HepG2 (cell line): ENCODE measurements around the gene ABTB2. TPM values are rescaled to one million over a fixed set of nuclear protein-coding genes. Genes with fewer than 3 reads are reported as not detected.

ENCODE experiments used
- NCOA2 ChIP-seq: sonication (generic); formaldehyde crosslinking; IDR thresholded peaks from 2 replicates; pipeline ENCODE4 v1.8.0; 2022; ENCODE audit warnings: inconsistent platforms
- SMARCC2 ChIP-seq: fragments of 450-650 bp; IDR thresholded peaks from 2 replicates; pipeline ENCODE4 v1.6.1; 2017; ENCODE audit warnings: antibody characterized with exemption, mild to moderate bottlenecking
- SOX13 ChIP-seq, 3 experiments: fragments of 450-650 bp in 1 of 3; sonication (generic) in 1 of 3; formaldehyde crosslinking in 1 of 3; IDR thresholded peaks in 2 of 3; conservative IDR thresholded peaks in 1 of 3; 2 replicates each; pipeline versions ENCODE4 v1.5.0 to v1.6.1; 2016 to 2020; ENCODE audit warnings: antibody characterized with exemption in 1 of 3, mild to moderate bottlenecking in 1 of 3, missing compliant biosample characterization in 1 of 3, missing genetic modification reagents in 1 of 3, moderate library complexity in 1 of 3
- ZBTB20 ChIP-seq: sonication (generic); formaldehyde crosslinking; IDR thresholded peaks from 2 replicates; pipeline ENCODE4 v1.8.1; 2023; ENCODE audit warnings: missing genetic modification reagents, low read depth, mild to moderate bottlenecking, borderline replicate concordance
- ZBTB7B ChIP-seq: sonication (generic); formaldehyde crosslinking; IDR thresholded peaks from 2 replicates; pipeline ENCODE4 v1.4.0; 2020; ENCODE audit warnings: missing genetic modification reagents
- ZNF124 ChIP-seq: sonication (generic); formaldehyde crosslinking; IDR thresholded peaks from 2 replicates; pipeline ENCODE4 v1.4.0; 2020; ENCODE audit warnings: missing genetic modification reagents
- ZNF761 ChIP-seq: sonication (generic); formaldehyde crosslinking; conservative IDR thresholded peaks from 2 replicates; pipeline ENCODE4 v1.4.0; 2020; ENCODE audit warnings: mild to moderate bottlenecking, missing genetic modification reagents
- ZNF773 ChIP-seq: sonication (generic); formaldehyde crosslinking; IDR thresholded peaks from 2 replicates; pipeline ENCODE4 v1.4.0; 2020; ENCODE audit warnings: missing genetic modification reagents, borderline replicate concordance
- ZSCAN31 ChIP-seq: sonication (generic); formaldehyde crosslinking; IDR thresholded peaks from 2 replicates; pipeline ENCODE4 v1.5.0; 2020; ENCODE audit warnings: low read depth, mild to moderate bottlenecking, missing genetic modification reagents
- polyA plus RNA-seq, 8 experiments: library from polyadenylated mRNA; depleted of rRNA in 3 of 8; stranded (reverse) in 7 of 8; unstranded in 1 of 8; fragments of >200 nt; fragmentation: Illumina TruSeq in 4 of 8; extraction: Trizol in 4 of 8; gene quantifications; 2 replicates each; pipeline versions ENCODE4 v1.2.1 to v1.2.3, GENCODE V29; 2011 to 2016; ENCODE audit warnings: low read depth in 4 of 8, missing spikeins in 1 of 8, mixed read lengths in 1 of 8; ENCODE audit not compliant: insufficient read depth in 1 of 8
- total RNA-seq, 5 experiments: library from RNA; depleted of rRNA; stranded (reverse); fragments of >200 nt; fragmentation: Illumina TruSeq; extraction: Trizol; gene quantifications; 2 replicates each; pipeline ENCODE4 v1.2.3, GENCODE V29; 2016; ENCODE audit warnings: low read depth in 1 of 5
- TF ChIP-seq, protein P1 (sequence below): sonication (generic); formaldehyde crosslinking; IDR thresholded peaks from 2 replicates; pipeline ENCODE4 v1.4.0; 2020; ENCODE audit warnings: missing genetic modification reagents
- TF ChIP-seq, protein P2 (sequence below): sonication (generic); formaldehyde crosslinking; IDR thresholded peaks from 2 replicates; pipeline ENCODE4 v1.5.1; 2020; ENCODE audit warnings: mild to moderate bottlenecking, missing genetic modification reagents
- TF ChIP-seq, protein P3 (sequence below): fragments of 450-650 bp; IDR thresholded peaks from 2 replicates; pipeline ENCODE4 v1.6.1; 2017; ENCODE audit warnings: mild to moderate bottlenecking
- TF ChIP-seq, protein P4 (sequence below), 2 experiments: fragments of 450-650 bp in 1 of 2; sonication (generic) in 1 of 2; formaldehyde crosslinking; IDR thresholded peaks; 2 replicates each; pipeline versions ENCODE4 v1.5.0 to v1.8.0; 2020 to 2022; ENCODE audit warnings: mild to moderate bottlenecking in 1 of 2, missing genetic modification reagents in 1 of 2
- TF ChIP-seq, protein P5 (sequence below): sonication (generic); formaldehyde crosslinking; IDR thresholded peaks from 2 replicates; pipeline ENCODE4 v1.8.0; 2022; ENCODE audit warnings: mild to moderate bottlenecking, missing genetic modification reagents, moderate library complexity

The ABTB2 gene
- total and polyA plus RNA-seq, 2 of the 13 experiments (the other 11 are each of a cell fraction or from before 2014, with no cell fraction given): 5.1 to 15.4 TPM

DNA sequence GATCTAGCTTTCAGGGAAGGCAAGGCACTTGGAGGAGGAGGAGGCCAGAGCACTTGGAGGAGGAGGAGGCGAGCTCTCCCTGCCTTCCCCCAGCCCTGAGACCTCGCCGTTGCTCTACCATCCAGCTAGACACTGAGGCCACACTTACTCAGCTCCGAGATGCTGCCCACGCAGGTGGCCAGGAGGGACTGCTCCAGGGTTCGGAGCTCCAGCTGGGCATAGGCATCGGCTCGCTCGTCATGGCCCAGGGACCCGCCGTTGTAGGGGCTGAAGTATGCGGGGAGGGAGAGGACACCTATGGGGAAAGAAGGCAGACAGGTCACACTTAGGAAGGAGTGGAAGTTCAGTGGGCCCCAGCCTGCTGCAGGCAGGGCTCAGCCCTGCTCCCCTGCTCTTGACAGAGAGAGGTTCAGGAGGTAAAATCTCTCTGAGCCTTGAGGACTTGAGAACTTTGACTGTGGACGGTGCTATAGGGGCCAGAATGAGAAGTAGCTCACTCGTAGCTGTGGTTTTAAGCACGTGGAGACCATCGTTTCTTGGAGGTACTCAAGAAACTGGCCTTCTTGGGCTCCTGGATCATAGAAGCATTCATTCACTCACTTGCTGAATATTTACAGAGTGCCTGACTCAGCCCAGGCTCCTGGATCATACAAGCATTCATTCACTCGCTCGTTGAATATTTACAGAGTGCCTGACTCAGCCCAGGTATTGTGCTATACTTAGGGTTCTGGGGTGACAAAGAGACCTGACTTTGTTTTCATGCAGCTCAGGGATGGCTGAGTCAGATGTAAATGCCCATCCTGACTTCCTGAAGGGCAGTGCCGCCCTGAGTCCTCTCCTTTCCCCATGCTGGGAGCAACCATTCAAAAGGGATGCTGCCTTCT, 153.2 kb downstream of the ABTB2 start (continued):
- TF ChIP-seq SMARCC2 (no peak), SOX13 (IDR thresholded peaks at IDR 0.05) (no peak), SOX13 (CRISPR knock-in tag; conservative IDR thresholded peaks at IDR 0.05 in 1 of 2, IDR thresholded peaks at IDR 0.05 in 1 of 2) (peak in 1 of 2 experiments; percentile 85; a peak in 2 of 4 replicates), NCOA2 (CRISPR knock-in tag) (peak; percentile 52; the same call in 1 of the 2 replicates), ZBTB7B (CRISPR knock-in tag) (0 out of 2 replicates have a peak, but pooled peaks have one; percentile 6), ZBTB20 (CRISPR knock-in tag) (no peak), ZSCAN31 (CRISPR knock-in tag) (no peak), ZNF761 (CRISPR knock-in tag) (no peak), ZNF124 (CRISPR knock-in tag) (peak; percentile 82; the same call in 1 of the 2 replicates), ZNF773 (no peak)
- TF ChIP-seq, protein P1, sequence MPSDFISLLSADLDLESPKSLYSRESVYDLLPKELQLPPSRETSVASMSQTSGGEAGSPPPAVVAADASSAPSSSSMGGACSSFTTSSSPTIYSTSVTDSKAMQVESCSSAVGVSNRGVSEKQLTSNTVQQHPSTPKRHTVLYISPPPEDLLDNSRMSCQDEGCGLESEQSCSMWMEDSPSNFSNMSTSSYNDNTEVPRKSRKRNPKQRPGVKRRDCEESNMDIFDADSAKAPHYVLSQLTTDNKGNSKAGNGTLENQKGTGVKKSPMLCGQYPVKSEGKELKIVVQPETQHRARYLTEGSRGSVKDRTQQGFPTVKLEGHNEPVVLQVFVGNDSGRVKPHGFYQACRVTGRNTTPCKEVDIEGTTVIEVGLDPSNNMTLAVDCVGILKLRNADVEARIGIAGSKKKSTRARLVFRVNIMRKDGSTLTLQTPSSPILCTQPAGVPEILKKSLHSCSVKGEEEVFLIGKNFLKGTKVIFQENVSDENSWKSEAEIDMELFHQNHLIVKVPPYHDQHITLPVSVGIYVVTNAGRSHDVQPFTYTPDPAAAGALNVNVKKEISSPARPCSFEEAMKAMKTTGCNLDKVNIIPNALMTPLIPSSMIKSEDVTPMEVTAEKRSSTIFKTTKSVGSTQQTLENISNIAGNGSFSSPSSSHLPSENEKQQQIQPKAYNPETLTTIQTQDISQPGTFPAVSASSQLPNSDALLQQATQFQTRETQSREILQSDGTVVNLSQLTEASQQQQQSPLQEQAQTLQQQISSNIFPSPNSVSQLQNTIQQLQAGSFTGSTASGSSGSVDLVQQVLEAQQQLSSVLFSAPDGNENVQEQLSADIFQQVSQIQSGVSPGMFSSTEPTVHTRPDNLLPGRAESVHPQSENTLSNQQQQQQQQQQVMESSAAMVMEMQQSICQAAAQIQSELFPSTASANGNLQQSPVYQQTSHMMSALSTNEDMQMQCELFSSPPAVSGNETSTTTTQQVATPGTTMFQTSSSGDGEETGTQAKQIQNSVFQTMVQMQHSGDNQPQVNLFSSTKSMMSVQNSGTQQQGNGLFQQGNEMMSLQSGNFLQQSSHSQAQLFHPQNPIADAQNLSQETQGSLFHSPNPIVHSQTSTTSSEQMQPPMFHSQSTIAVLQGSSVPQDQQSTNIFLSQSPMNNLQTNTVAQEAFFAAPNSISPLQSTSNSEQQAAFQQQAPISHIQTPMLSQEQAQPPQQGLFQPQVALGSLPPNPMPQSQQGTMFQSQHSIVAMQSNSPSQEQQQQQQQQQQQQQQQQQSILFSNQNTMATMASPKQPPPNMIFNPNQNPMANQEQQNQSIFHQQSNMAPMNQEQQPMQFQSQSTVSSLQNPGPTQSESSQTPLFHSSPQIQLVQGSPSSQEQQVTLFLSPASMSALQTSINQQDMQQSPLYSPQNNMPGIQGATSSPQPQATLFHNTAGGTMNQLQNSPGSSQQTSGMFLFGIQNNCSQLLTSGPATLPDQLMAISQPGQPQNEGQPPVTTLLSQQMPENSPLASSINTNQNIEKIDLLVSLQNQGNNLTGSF (CRISPR knock-in tag): no peak
- TF ChIP-seq, protein P2, sequence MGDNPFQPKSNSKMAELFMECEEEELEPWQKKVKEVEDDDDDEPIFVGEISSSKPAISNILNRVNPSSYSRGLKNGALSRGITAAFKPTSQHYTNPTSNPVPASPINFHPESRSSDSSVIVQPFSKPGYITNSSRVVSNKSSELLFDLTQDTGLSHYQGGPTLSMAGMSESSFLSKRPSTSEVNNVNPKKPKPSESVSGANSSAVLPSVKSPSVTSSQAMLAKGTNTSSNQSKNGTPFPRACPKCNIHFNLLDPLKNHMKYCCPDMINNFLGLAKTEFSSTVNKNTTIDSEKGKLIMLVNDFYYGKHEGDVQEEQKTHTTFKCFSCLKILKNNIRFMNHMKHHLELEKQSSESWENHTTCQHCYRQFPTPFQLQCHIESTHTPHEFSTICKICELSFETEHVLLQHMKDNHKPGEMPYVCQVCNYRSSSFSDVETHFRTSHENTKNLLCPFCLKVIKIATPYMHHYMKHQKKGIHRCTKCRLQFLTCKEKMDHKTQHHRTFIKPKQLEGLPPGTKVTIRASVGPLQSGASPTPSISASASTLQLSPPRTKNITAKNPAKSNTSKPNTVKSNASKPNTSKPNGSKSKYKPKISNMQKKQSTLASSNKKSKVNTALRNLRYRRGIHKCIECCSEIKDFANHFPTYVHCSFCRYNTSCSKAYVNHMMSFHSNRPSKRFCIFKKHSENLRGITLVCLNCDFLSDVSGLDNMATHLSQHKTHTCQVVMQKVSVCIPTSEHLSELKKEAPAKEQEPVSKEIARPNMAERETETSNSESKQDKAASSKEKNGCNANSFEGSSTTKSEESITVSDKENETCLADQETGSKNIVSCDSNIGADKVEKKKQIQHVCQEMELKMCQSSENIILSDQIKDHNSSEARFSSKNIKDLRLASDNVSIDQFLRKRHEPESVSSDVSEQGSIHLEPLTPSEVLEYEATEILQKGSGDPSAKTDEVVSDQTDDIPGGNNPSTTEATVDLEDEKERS (CRISPR knock-in tag): 0 out of 2 replicates have a peak, but pooled peaks have one; percentile 30
- TF ChIP-seq, protein P3, sequence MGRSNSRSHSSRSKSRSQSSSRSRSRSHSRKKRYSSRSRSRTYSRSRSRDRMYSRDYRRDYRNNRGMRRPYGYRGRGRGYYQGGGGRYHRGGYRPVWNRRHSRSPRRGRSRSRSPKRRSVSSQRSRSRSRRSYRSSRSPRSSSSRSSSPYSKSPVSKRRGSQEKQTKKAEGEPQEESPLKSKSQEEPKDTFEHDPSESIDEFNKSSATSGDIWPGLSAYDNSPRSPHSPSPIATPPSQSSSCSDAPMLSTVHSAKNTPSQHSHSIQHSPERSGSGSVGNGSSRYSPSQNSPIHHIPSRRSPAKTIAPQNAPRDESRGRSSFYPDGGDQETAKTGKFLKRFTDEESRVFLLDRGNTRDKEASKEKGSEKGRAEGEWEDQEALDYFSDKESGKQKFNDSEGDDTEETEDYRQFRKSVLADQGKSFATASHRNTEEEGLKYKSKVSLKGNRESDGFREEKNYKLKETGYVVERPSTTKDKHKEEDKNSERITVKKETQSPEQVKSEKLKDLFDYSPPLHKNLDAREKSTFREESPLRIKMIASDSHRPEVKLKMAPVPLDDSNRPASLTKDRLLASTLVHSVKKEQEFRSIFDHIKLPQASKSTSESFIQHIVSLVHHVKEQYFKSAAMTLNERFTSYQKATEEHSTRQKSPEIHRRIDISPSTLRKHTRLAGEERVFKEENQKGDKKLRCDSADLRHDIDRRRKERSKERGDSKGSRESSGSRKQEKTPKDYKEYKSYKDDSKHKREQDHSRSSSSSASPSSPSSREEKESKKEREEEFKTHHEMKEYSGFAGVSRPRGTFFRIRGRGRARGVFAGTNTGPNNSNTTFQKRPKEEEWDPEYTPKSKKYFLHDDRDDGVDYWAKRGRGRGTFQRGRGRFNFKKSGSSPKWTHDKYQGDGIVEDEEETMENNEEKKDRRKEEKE: no peak
- TF ChIP-seq, protein P4, sequence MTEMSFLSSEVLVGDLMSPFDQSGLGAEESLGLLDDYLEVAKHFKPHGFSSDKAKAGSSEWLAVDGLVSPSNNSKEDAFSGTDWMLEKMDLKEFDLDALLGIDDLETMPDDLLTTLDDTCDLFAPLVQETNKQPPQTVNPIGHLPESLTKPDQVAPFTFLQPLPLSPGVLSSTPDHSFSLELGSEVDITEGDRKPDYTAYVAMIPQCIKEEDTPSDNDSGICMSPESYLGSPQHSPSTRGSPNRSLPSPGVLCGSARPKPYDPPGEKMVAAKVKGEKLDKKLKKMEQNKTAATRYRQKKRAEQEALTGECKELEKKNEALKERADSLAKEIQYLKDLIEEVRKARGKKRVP (CRISPR knock-in tag; IDR thresholded peaks at IDR 0.05): peak in 1 of 2 experiments; percentile 34; a peak in 1 of 4 replicates
- TF ChIP-seq, protein P5, sequence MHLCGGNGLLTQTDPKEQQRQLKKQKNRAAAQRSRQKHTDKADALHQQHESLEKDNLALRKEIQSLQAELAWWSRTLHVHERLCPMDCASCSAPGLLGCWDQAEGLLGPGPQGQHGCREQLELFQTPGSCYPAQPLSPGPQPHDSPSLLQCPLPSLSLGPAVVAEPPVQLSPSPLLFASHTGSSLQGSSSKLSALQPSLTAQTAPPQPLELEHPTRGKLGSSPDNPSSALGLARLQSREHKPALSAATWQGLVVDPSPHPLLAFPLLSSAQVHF (CRISPR knock-in tag): no peak
